Stimulated activated CD8-positive, alpha-beta memory T cell treated with anti-CD3 and anti-CD28 coated beads, Interleukin-15, amount 100 ng/mL, for 24 hours (primary cell): ENCODE measurements around the gene TRIM27.
"Not testable (repeated sequence)": the region's sequence is repeated elsewhere in the genome, so short reads cannot be mapped to it uniquely, and the experiment has no call there.

ENCODE experiments used
- DNase-seq: peaks from one replicate; pipeline ENCODE4 v3.0.0-alpha.2; 2020; ENCODE audit warnings: low read depth

TRIM27 gene

GRCh38 chr6:28923318-28924102, at the start of gene TRIM27:
TRIM27 (minus strand) TSS chr6:28923985; CDS start chr6:28923632, 353 bp downstream.
- peak; percentile 64 for DNase-seq

- DNase-seq = not testable (repeated sequence)
Observed at GRCh38 chr6:28970056-28970455, 46.3 kb upstream of the TRIM27 start.

- DNase-seq = no peak
Observed at GRCh38 chr6:28969129-28969528, 45.3 kb upstream of the TRIM27 start.

- no peak for DNase-seq
Observed at GRCh38 chr6:28968476-28968875, 44.7 kb upstream of the TRIM27 start.

- DNase-seq = no peak
Observed at GRCh38 chr6:28965706-28966105, 41.9 kb upstream of the TRIM27 start.

- no peak for DNase-seq
Observed at GRCh38 chr6:28960846-28961500, 37.2 kb upstream of the TRIM27 start.

- DNase-seq = not testable (repeated sequence)
Observed at GRCh38 chr6:28958561-28959243, 34.9 kb upstream of the TRIM27 start.

GRCh38 chr6:28957795-28958314, 34.1 kb upstream of the TRIM27 start:
- DNase-seq = not testable (repeated sequence)

- no peak for DNase-seq
Observed at GRCh38 chr6:28956331-28956730, 32.5 kb upstream of the TRIM27 start.

GRCh38 chr6:28953585-28954258, 29.9 kb upstream of the TRIM27 start:
- no peak for DNase-seq

GRCh38 chr6:28953039-28953584, 29.3 kb upstream of the TRIM27 start:
- peak; percentile 28 for DNase-seq

GRCh38 chr6:28949656-28950195, 25.9 kb upstream of the TRIM27 start:
- not testable (repeated sequence) for DNase-seq

GRCh38 chr6:28948782-28949486, 25.1 kb upstream of the TRIM27 start:
- no peak for DNase-seq

GRCh38 chr6:28947831-28948270, 24.1 kb upstream of the TRIM27 start:
- DNase-seq = no peak

- DNase-seq = no peak
Observed at GRCh38 chr6:28947067-28947765, 23.4 kb upstream of the TRIM27 start.

GRCh38 chr6:28945349-28945748, 21.6 kb upstream of the TRIM27 start:
- DNase-seq = no peak

- DNase-seq = peak; percentile 45
Observed at GRCh38 chr6:28944412-28944865, 20.7 kb upstream of the TRIM27 start.

- peak; percentile 56 for DNase-seq
Observed at GRCh38 chr6:28943557-28944411, 20.0 kb upstream of the TRIM27 start.

- no peak for DNase-seq
Observed at GRCh38 chr6:28943223-28943556, 19.4 kb upstream of the TRIM27 start.
